ENCODE measurements around the gene ARAP1.

The ARAP1 gene

GRCh38 chr11:72701466-72701865, 50.7 kb downstream of the ARAP1 start:
- TF ChIP-seq CTCF (IDR thresholded peaks at IDR 0.05; ENCODE audit: low read length) = no peak
- TF ChIP-seq EZH2 (optimal IDR thresholded peaks at IDR 0.05; ENCODE audit: low read depth, low read length) = no peak
- TF ChIP-seq EZH2phosphoT487 (IDR thresholded peaks at IDR 0.05; ENCODE audit: low read length) = no peak
- Histone ChIP-seq H2AFZ (ENCODE audit: low read length) (no peak overlapping the region), H3F3A (ENCODE audit: insufficient read depth, low read length) (no peaks in the 10 kb centered on the region), H4K20me1 (ENCODE audit: insufficient read depth, low read length) (no peaks in the 10 kb centered on the region), H3K79me2 (ENCODE audit: low read length) (no peaks in the 10 kb centered on the region), H3K9ac (ENCODE audit: low read length) (no peak overlapping the region), H3K4me1 (ENCODE audit: low read length) (no peaks in the 10 kb centered on the region), H3K4me2 (ENCODE audit: low read depth, low read length) (no peak overlapping the region), H3K27me3 (replicated peaks; ENCODE audit: insufficient read depth, low read length) (no peaks in the 10 kb centered on the region), H3K27ac (ENCODE audit: low read length) (no peak overlapping the region), H3K36me3 (replicated peaks; ENCODE audit: insufficient read depth, low read length) (no peaks in the 10 kb centered on the region), H3K9me3 (replicated peaks; ENCODE audit: insufficient read depth, low read length) (no peaks in the 10 kb centered on the region), H3K4me3 (ENCODE audit: low read length) (no peak overlapping the region), H3K9me2 (replicated peaks; ENCODE audit: insufficient read depth, low read length) (no peaks in the 10 kb centered on the region)
- no peak for DNase-seq

GRCh38 chr11:72700146-72700545, 52.1 kb downstream of the ARAP1 start:
- Histone ChIP-seq H3K27me3 (replicated peaks; ENCODE audit: insufficient read depth, low read length) (no peaks in the 10 kb centered on the region), H3K4me2 (ENCODE audit: low read depth, low read length) (no peak overlapping the region), H2AFZ (ENCODE audit: low read length) (no peak overlapping the region), H3K36me3 (replicated peaks; ENCODE audit: insufficient read depth, low read length) (no peaks in the 10 kb centered on the region), H3K9me2 (replicated peaks; ENCODE audit: insufficient read depth, low read length) (no peaks in the 10 kb centered on the region), H3K27ac (ENCODE audit: low read length) (no peak overlapping the region), H3F3A (ENCODE audit: insufficient read depth, low read length) (no peaks in the 10 kb centered on the region), H3K4me1 (ENCODE audit: low read length) (no peaks in the 10 kb centered on the region), H3K79me2 (ENCODE audit: low read length) (no peaks in the 10 kb centered on the region), H3K9me3 (replicated peaks; ENCODE audit: insufficient read depth, low read length) (no peaks in the 10 kb centered on the region), H3K4me3 (ENCODE audit: low read length) (no peak overlapping the region), H4K20me1 (ENCODE audit: insufficient read depth, low read length) (no peaks in the 10 kb centered on the region), H3K9ac (ENCODE audit: low read length) (no peak overlapping the region)
- DNase-seq = no peak
- no peak for TF ChIP-seq EZH2phosphoT487 (IDR thresholded peaks at IDR 0.05; ENCODE audit: low read length)
- no peak for TF ChIP-seq EZH2 (optimal IDR thresholded peaks at IDR 0.05; ENCODE audit: low read depth, low read length)
- TF ChIP-seq CTCF (IDR thresholded peaks at IDR 0.05; ENCODE audit: low read length) = no peak

- no peak for TF ChIP-seq EZH2 (optimal IDR thresholded peaks at IDR 0.05; ENCODE audit: low read depth, low read length)
- TF ChIP-seq EZH2phosphoT487 (IDR thresholded peaks at IDR 0.05; ENCODE audit: low read length) = no peak
- TF ChIP-seq CTCF (IDR thresholded peaks at IDR 0.05; ENCODE audit: low read length) = no peak
- Histone ChIP-seq H3K9me3 (replicated peaks; ENCODE audit: insufficient read depth, low read length) (no peaks in the 10 kb centered on the region), H3K27ac (ENCODE audit: low read length) (no peak overlapping the region), H3F3A (ENCODE audit: insufficient read depth, low read length) (no peaks in the 10 kb centered on the region), H4K20me1 (ENCODE audit: insufficient read depth, low read length) (no peaks in the 10 kb centered on the region), H3K79me2 (ENCODE audit: low read length) (no peaks in the 10 kb centered on the region), H3K9me2 (replicated peaks; ENCODE audit: insufficient read depth, low read length) (no peaks in the 10 kb centered on the region), H3K4me3 (ENCODE audit: low read length) (no peak overlapping the region), H3K4me1 (ENCODE audit: low read length) (no peaks in the 10 kb centered on the region), H3K9ac (ENCODE audit: low read length) (no peak overlapping the region), H3K4me2 (ENCODE audit: low read depth, low read length) (no peak overlapping the region), H2AFZ (ENCODE audit: low read length) (no peak overlapping the region), H3K36me3 (replicated peaks; ENCODE audit: insufficient read depth, low read length) (no peaks in the 10 kb centered on the region), H3K27me3 (replicated peaks; ENCODE audit: insufficient read depth, low read length) (no peaks in the 10 kb centered on the region)
- no peak for DNase-seq
These were observed 54.4 kb downstream of the ARAP1 start for GRCh38 chr11:72697814-72698213.
